KOPT-K1 (cell line): ENCODE measurements around the gene ST8SIA1.

Experiments used
- H3K27ac ChIP-seq: fragments of 200-600 bp; sonication (generic); 2 replicates; pipeline ENCODE4 v1.5.1; 2016; ENCODE audit warnings: antibody characterized with exemption, mild to moderate bottlenecking, low read depth, low read length; ENCODE audit not compliant: poor library complexity, severe bottlenecking
- H3K36me3 ChIP-seq: fragments of 200-600 bp; sonication (generic); 2 replicates; pipeline ENCODE4 v1.5.1; 2017; ENCODE audit warnings: antibody characterized with exemption, mild to moderate bottlenecking, low read length, moderate library complexity; ENCODE audit not compliant: insufficient read depth
- H3K9me3 ChIP-seq: fragments of 200-600 bp; sonication (generic); 2 replicates; pipeline ENCODE4 v1.5.1; 2017; ENCODE audit warnings: antibody characterized with exemption, low read length, mild to moderate bottlenecking; ENCODE audit not compliant: insufficient read depth, poor library complexity, severe bottlenecking

The ST8SIA1 gene

DNA sequence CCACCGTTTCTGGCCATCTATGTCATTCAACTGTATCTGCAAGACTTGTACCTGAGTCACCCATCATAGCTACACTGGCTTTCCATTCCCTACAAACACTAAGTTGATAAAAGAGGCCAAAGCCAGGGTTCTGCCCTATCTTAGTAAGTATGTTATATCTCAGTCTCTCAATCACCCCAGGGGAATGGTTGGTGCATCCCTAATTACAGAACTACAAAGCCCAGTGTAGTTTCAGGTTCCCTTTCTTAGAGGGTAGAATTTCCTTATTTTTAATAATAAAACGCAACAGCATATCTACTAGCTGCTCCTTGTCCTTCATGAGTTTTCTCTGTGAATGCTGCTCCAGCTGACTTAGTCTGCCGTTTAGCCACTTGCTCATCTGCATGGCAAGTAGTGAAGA, 57.6 kb downstream of the ST8SIA1 start:
- H3K36me3 ChIP-seq = no peaks in the 10 kb centered on the region
- no peak overlapping the region for H3K27ac ChIP-seq
- peaks cover 12% of the 10 kb centered on the region for H3K9me3 ChIP-seq

DNA sequence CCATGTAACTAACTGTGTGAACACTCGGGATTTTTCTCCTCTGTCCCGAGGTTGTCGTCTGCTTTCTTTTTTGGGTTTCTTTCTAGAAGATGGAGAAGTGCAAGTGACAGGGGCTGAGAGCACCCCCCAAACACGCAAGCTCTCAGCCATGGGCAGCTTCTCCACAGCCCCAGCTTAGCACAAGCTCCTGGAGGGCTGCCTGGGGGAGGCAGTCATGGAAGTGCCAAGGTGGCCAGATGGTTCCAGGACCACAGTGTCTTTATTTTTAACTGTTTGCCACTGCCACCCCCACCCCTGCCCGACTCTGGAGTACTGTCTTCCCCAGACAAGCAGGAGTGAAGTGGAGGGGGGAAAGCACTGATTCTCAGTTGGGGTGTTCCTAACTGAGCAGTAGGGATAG, 58.2 kb downstream of the ST8SIA1 start:
- Histone ChIP-seq H3K36me3 (no peaks in the 10 kb centered on the region), H3K9me3 (peaks cover 12% of the 10 kb centered on the region), H3K27ac (no peak overlapping the region)

DNA sequence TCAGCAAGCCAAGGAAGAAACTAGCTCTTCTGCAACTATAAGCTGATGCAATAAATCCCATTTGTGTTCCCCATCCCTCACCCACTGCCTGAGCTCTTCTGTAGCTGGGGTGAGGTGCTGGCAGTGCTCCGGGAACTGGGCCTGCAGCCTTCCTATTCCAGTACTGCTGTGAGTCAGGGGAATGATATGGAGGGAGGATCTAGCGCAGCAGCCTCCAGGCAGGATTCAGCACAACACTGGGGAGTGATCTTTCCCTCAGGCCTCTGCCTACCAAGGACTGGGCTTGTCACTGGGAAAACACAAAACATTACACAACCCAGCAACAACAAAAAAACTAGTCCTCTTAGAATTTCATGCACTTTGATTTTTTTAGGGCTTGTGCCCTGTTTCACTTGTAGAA, 58.7 kb downstream of the ST8SIA1 start:
- no peaks in the 10 kb centered on the region for H3K36me3 ChIP-seq
- H3K9me3 ChIP-seq = peaks cover 12% of the 10 kb centered on the region
- H3K27ac ChIP-seq = no peak overlapping the region

GRCh38 chr12:22272335-22273151, 62.0 kb downstream of the ST8SIA1 start:
- no peaks in the 10 kb centered on the region for H3K36me3 ChIP-seq
- H3K27ac ChIP-seq = no peak overlapping the region
- peaks cover 6% of the 10 kb centered on the region for H3K9me3 ChIP-seq

DNA sequence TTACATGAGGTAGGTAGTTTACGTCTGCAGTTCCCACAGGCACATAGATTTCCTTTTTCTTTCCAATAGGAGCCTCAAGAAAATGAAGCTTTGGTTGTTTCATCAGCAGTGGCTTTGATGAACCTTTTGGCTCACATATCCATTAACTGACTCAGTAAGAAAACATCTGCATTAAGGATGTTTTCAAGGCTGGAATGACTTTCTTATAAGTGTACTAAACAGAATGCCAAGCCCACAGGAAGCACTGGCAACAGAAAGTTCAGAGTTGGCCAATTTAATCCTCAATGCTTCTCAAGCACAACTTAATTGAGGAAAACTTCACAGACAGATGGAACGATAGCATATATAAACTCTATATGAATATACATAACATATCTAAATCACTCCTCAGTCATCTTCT, 63.5 kb downstream of the ST8SIA1 start:
- no peaks in the 10 kb centered on the region for H3K36me3 ChIP-seq
- peaks cover 6% of the 10 kb centered on the region for H3K9me3 ChIP-seq
- H3K27ac ChIP-seq = no peak overlapping the region

DNA sequence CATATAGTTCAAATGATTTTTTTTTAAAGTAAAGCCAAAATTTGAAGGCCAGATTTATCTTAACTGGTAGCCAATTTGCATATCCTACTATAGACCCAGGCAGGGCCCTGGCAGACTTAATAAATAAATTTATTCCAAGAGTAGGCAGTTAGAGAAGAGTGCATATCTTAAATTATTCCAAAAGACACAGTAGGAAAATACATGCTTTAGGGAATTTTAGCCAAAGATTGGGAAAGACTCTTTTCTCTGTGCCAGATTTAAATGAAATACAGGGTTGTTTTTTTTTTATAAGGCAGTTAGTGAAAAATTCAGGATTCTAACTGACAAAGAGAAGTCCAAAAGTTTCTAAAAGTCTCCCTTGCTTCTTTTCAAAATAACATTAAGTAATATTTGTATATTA, 65.5 kb downstream of the ST8SIA1 start:
- Histone ChIP-seq H3K36me3 (no peaks in the 10 kb centered on the region), H3K9me3 (peaks cover 6% of the 10 kb centered on the region), H3K27ac (no peak overlapping the region)

GRCh38 chr12:22268406-22268805, 66.1 kb downstream of the ST8SIA1 start:
- H3K27ac ChIP-seq = no peak overlapping the region
- no peaks in the 10 kb centered on the region for H3K36me3 ChIP-seq
- peaks cover 6% of the 10 kb centered on the region for H3K9me3 ChIP-seq

DNA sequence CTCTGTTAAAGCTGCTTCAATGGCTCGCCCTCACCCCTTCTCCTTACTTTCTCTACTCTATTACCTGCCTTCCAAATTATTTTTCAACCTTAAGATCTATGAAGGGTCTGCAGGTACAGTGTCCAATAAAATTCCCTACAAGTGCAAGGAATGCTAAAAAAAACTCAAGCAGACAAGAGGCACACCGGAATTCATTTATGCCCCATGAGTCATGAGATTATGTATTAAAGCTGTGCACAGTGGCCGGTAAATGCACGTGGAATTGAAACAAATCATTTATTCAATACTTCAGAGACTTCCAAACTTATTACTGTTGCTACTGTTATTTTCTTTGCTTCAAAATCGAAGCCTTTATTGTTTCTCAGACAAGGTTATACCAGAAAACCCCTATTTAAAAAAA, 68.4 kb downstream of the ST8SIA1 start:
- Histone ChIP-seq H3K27ac (no peak overlapping the region), H3K9me3 (peaks cover 6% of the 10 kb centered on the region), H3K36me3 (no peaks in the 10 kb centered on the region)

DNA sequence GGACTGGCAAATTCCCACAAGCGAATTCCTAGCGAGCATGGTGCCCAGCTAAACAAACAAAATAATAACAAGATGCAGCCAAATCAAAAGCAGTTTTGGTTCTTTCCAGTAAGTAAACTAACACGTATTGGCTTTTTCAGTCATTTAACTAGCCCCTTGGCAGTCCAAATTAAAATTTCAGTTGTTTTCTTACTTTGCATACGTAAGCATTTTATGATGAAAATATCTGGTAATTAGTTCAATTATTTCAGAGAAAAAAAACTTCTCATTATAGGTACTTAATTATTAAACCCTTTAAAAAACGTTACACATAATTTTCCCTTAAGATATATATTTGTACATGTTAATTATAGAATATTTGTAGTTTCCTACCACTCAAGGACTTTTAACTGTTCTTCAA, 70.1 kb downstream of the ST8SIA1 start:
- H3K36me3 ChIP-seq = no peaks in the 10 kb centered on the region
- H3K9me3 ChIP-seq = peaks cover 6% of the 10 kb centered on the region
- H3K27ac ChIP-seq = no peak overlapping the region

- Histone ChIP-seq H3K9me3 (no peaks in the 10 kb centered on the region), H3K27ac (no peak overlapping the region)
These were observed 72.2 kb downstream of the ST8SIA1 start for GRCh38 chr12:22262309-22262708.

GRCh38 chr12:22257100-22257499, 77.4 kb downstream of the ST8SIA1 start:
- Histone ChIP-seq H3K9me3 (no peaks in the 10 kb centered on the region), H3K36me3 (no peaks in the 10 kb centered on the region), H3K27ac (no peak overlapping the region)

More at GRCh38 chr12:22262309-22262708, 72.2 kb downstream of the ST8SIA1 start:
- H3K36me3 ChIP-seq = no peaks in the 10 kb centered on the region

GRCh38 chr12:22256605-22257004, 77.9 kb downstream of the ST8SIA1 start:
- H3K9me3 ChIP-seq = no peaks in the 10 kb centered on the region
- H3K36me3 ChIP-seq = no peaks in the 10 kb centered on the region
- H3K27ac ChIP-seq = no peak overlapping the region

DNA sequence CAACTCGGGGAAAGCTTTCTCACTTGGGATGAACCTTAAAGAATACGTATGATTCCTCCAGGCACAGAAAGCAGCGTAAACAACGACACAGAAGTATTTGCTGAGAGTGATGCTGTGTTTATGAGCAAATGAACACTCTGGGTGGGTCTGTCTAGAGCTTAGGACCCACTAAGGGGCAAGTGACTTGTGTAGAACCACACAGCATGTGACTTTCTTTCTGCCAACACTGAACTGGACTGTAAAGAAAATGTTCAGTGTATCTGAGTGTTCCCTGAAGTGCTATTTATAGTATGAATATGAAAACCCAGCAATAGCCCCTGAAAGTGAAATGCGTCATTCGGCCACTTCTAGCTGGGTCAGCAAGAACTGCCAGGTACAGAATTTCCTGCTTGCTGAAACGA, 78.5 kb downstream of the ST8SIA1 start:
- H3K9me3 ChIP-seq = no peaks in the 10 kb centered on the region
- no peaks in the 10 kb centered on the region for H3K36me3 ChIP-seq
- no peak overlapping the region for H3K27ac ChIP-seq

DNA sequence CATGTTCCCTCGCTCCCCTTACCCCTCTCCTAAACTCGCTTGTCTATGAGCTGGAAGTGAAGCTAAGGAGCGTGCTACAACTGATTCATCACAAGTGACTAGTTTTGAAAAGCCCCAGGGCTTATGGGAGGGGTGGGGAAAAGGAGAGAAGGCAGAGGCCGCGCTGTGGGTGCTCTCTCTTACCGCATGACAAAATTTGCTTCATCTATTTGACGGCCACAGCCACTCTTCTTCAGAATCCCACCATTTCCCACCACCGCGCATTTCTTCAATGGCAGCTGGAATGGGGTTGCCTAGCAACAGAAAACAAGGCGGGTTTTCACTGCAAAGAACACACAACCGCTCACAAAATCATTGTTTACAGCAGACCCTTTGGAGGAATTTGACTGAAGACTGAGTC, 79.4 kb downstream of the ST8SIA1 start:
- H3K27ac ChIP-seq = no peak overlapping the region
- H3K36me3 ChIP-seq = no peaks in the 10 kb centered on the region
- H3K9me3 ChIP-seq = no peaks in the 10 kb centered on the region

GRCh38 chr12:22254478-22254877, 80.0 kb downstream of the ST8SIA1 start:
- Histone ChIP-seq H3K36me3 (no peaks in the 10 kb centered on the region), H3K9me3 (no peaks in the 10 kb centered on the region), H3K27ac (no peak overlapping the region)

- Histone ChIP-seq H3K27ac (no peak overlapping the region), H3K9me3 (no peaks in the 10 kb centered on the region), H3K36me3 (no peaks in the 10 kb centered on the region)
These were observed 82.5 kb downstream of the ST8SIA1 start for GRCh38 chr12:22252057-22252456.
